ENCODE measurements around the gene PEAK3. TPM values are rescaled to one million over a fixed set of nuclear protein-coding genes. Genes with fewer than 3 reads are reported as not detected.

PEAK3 gene
- total RNA-seq, 2 donors from 2014 or later = 0.90 to 2.0 TPM

DNA sequence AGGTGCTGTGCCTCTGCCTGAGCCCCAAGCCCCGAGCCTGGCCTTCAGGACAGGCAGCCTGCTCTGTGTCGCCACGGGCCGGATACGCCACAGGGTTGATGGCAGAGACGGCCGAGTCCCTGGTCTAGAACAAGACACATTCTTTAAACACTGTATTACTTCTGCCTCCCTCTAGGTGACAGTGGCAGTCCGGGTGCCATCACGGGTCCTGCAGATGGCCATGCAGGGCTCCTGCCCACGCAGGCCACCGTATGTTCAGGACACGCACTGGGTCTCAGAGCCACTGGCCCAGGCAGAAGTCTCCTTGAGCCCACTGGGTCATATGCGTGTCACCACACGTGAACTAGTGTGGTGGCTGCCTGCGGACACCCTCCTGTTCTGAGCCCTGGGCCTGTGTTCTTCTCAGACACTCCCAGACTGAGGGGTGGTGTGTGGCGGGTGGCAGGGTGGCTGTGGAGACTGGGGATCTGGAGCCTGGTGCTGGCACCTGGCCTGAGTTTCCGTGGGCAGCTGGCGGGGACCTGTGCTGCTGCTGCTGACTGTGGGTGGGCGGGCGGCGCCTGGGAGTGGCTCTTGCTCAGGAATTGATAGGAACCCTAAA, 50.3 kb downstream of the PEAK3 start:
- intact Hi-C loops (cut with DNase I) = loop anchor here (5.0 to 10.0 kb wide), 2 partner anchors 69 to 77 kb away; partner anchors contain the start of genes AP3D1 (in 1 of the 2) and DOT1L (in 1 of the 2)

DNA sequence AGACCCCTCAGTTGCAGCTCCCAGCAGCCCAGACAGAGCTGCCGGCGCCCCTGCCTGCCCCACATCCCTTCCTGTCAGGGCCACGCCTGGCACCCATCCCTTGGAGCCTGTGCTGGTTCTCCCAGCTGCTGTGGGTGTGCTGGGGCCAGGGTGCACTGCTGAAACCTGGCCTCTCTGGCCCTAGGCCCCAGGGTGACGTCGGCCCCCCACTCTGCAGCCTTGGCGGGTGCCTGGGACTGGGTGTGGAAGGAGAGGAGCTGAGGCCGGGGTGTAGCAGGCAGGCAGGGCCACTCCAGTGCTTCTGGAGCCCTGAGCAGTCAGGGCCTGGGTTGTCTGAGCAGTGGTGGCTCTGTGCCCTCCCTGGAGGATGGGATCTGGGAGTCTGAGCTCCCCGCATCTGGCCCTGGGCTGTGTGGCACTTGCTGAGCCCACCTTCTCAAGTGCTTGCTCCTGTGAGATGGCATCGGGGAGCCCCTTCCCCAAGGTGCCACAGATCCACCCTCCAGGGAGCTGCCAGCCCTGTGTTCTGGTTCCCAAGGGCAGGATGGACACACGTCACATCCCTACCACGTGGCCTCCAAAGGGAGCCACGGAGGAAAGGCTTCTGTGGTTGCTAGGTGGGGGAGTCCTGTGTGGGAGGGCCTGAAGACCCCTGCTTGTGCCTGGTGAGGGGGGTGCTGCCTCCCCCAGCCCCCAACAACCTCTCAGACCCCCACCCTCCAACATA, 51.0 kb downstream of the PEAK3 start:
- intact Hi-C loops (cut with DNase I) = loop anchor here (5.0 to 10.0 kb wide), 2 partner anchors 69 to 76 kb away; partner anchors contain the start of genes AP3D1 (in 1 of the 2) and DOT1L (in 1 of the 2)
- no peak for DNase-seq (ENCODE audit: low spot score)

More for the DNA sequence above, 50.3 kb downstream of the PEAK3 start:
- no peak for DNase-seq (ENCODE audit: low spot score)

DNA sequence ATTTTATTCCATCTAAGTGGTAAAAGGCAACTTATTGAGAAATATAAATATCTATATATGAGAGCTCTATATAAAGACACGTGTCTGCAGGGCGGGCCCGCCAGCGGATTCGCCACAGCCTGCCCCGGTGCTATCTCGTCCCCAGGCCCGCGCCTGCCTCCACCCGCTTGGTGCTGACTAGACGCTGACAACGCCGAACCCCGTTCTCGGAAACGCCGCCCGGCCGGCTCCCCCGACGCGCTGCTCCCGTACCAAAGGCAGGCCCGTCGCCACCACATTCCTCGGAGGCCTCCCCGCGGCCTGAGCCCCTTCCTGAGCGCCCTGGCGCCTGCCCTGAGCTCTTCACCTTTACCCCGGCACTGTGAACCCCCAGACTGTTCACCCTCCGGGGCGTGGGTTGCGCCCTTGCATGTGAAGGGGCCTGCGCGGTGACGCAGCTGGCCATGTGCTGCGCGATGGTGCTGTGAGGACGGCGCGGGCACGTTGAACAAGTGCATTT, 51.9 kb downstream of the PEAK3 start:
- intact Hi-C loops (cut with DNase I) = loop anchor here (5.0 to 10.0 kb wide), 2 partner anchors 68 to 75 kb away; partner anchors contain the start of genes AP3D1 (in 1 of the 2) and DOT1L (in 1 of the 2)
- no peak for DNase-seq (ENCODE audit: low spot score)

DNA sequence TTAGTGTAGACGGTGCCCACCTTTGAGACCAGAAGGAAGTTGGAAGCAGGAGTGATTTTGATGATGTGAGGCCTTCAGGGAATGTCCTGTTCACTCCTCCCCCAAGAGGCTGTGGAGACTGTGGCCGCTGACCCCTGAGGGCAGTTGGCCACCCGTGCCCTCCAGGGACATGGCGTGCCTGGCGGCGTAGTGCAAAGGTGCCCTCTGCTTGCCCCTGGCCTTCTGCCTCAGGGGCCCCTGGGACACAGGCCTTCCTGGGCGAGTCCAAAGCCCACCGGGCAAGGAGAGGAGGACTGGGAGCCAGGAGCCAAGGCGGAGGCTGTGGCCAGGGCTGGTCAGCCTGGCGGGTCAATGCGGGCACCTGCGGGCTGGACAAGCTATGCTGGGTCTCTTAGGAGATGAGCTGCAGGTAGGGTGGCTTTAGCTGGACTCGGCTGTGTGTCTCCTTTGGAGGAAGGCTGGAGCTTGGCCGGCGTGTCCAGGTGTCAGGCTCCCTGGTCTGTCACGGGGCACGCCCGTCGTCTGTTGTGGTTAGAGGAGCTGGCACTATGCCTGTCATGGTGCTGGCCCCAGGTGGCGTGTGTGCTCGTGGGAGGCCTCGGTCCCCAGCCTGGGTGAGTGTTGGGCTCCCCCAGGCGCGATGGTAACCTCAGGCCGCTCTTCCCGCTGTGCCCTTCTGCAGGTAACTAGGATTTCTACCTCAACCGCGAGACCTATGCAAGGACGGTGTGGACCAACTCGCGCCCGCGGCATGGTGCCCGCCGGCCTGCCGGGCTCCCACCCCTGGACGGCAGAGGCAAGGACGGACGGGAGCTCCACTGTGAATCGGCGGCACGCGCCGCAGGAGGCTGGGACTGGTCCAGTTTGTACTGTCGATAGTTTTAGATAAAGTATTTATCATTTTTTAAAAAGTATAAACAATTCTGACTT, 52.6 kb downstream of the PEAK3 start:
- intact Hi-C loops (cut with DNase I) = loop anchor here (1.0 to 10.0 kb wide), 3 partner anchors 15 to 75 kb away; partner anchors contain the start of genes AP3D1 (in 1 of the 2) and DOT1L (in 1 of the 2)

DNA sequence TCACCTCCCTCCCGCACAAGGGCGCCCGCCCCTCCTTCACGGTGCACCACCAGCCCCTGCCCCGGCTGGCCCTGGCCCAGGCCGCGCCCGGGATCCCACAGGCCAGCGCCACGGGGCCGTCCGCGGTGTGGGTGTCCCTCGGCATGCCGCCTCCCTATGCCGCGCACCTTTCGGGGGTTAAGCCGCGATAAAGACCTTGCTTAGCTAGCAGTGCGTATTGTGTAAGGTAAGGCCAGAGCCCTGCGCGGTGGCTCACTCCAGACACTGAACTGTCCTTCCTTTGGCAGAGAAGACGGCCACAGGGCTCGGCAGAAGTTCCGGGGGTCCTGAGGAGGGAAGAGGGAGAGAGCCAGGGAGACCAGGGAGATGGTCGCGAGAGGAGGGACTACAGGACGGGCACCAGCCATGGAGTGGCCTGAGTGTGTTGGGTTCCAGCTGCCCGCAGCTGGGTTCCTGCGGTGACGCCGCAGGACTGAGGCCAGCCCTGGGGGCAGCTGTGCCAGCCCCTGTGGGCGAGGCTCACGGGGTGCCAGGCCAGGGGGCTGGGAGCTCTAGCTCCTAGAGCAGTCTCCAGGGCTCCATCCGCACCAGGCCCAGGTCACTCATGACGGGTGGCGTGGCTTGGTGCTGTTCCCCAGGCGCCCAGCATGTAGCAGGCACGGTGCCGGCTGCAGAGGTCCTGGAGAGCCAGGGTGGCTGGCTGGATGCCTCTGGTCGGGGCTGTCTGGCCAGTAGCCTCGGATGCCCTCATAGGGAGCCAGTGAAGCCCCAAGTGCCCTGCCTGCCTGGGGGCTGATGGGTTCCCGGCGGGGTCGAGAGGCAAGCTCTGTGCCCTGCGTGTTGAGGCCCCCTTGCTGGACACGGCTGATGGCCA, 53.6 kb downstream of the PEAK3 start:
- DNase-seq (ENCODE audit: low spot score) = no peak
- intact Hi-C loops (cut with DNase I) = loop anchor here in 1 of 2 donors (1.0 kb wide), 1 partner anchor 14 kb away; no protein-coding TSS in a partner anchor

More for the DNA sequence above, 52.6 kb downstream of the PEAK3 start:
- DNase-seq (ENCODE audit: low spot score) = no peak

DNA sequence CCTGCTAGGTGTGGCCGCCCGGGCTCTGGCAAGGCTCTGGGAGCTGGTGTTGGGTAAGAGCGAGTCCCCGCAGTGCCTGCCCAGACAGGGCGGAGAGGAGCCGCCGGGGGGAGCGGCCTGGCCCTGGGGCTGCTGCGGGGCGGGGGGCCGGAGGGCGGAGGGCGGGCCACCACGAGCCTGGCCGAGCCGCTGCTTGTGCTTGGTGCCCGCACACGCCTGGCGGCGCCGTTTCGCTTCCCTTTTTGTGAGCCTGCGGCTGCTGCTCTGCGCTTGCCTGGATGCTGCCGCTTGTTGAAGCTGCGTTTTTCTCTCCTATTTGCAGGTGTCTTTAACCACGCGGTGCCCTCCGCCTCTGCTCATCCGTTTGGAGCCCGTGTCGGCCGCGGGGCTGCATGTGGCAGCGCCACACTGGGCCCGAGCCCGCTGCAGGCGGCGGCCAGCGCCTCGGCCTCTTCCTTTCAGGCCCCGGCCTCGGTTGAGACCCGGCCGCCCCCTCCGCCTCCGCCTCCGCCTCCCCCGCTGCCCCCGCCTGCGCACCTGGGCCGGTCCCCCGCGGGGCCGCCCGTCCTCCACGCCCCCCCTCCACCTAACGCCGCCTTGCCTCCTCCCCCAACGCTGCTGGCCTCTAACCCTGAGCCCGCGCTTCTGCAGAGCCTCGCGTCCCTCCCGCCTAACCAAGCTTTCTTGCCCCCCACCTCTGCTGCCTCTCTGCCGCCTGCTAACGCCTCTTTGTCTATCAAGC, 54.4 kb downstream of the PEAK3 start:
- intact Hi-C loops (cut with DNase I) = no loop called here
- DNase-seq (ENCODE audit: low spot score) = no peak

DNA sequence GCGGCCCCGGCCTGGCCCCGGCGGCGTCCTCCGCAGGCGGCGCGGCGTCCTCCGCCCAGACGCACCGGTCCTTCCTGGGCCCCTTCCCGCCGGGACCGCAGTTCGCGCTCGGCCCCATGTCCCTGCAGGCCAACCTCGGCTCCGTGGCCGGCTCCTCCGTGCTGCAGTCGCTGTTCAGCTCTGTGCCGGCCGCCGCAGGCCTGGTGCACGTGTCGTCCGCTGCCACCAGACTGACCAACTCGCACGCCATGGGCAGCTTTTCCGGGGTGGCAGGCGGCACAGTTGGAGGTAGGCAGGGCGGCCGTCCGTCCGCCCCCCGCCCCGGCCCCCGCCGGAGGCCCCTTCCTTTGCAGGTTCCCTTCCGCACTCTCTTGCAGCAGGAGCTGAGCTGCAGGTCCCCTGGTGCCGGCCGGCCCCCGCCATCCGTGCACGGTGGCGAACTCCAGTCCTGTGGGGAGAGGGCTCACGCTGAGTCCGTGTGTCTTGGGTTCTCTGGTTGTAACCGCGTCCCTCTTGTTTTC, 55.1 kb downstream of the PEAK3 start:
- DNase-seq (ENCODE audit: low spot score) = no peak
- intact Hi-C loops (cut with DNase I) = no loop called here

DNA sequence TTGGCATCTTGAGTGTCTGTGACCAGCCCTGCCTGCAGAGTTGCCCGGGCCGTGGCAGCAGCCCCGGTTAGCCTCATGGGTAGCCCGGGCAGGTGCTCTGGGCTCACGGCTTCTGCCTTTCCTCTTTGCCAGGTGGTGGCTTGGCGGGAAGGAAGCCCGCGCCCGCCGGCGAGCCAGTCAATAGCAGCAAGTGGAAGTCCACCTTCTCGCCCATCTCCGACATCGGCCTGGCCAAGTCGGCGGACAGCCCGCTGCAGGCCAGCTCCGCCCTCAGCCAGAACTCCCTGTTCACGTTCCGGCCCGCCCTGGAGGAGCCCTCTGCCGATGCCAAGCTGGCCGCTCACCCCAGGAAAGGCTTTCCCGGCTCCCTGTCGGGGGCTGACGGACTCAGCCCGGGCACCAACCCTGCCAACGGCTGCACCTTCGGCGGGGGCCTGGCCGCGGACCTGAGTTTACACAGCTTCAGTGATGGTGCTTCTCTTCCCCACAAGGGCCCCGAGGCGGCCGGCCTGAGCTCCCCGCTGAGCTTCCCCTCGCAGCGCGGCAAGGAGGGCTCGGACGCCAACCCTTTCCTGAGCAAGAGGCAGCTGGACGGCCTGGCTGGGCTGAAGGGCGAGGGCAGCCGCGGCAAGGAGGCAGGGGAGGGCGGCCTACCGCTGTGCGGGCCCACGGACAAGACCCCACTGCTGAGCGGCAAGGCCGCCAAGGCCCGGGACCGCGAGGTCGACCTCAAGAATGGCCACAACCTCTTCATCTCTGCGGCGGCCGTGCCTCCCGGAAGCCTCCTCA, 55.7 kb downstream of the PEAK3 start:
- no peak for DNase-seq (ENCODE audit: low spot score)
- intact Hi-C loops (cut with DNase I) = no loop called here

DNA sequence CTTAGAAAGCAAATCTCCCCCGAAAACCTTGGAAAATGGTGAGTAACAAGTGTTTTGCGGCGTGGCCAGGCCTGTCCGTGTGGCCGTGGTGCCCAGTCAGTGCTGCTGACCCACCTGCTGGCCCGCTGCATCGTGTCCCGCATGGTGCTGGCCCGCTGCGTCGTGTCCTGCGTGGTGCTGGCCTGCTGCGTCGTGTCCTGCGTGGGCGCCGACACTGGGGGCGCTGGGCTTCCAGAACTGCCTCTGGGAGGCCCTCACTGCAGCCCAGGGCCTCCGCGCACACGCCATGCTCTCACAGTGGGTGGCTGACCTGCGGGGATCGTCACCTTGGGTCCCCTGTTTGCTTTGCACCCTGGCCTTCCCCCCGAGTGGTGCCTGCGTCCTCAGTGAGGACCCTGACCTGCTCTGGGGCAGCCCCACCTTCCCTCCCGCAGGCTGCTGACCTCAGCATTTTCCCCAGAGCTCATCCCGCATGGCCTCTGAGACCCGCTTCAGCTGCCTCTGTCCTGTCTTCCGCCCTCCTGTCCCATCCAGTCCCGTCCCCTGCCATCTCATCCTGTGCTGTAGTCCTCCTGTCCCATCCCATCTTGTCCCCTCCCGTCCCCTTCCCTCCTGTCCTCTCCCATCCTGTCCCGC, 56.4 kb downstream of the PEAK3 start:
- intact Hi-C loops (cut with DNase I) = no loop called here

DNA sequence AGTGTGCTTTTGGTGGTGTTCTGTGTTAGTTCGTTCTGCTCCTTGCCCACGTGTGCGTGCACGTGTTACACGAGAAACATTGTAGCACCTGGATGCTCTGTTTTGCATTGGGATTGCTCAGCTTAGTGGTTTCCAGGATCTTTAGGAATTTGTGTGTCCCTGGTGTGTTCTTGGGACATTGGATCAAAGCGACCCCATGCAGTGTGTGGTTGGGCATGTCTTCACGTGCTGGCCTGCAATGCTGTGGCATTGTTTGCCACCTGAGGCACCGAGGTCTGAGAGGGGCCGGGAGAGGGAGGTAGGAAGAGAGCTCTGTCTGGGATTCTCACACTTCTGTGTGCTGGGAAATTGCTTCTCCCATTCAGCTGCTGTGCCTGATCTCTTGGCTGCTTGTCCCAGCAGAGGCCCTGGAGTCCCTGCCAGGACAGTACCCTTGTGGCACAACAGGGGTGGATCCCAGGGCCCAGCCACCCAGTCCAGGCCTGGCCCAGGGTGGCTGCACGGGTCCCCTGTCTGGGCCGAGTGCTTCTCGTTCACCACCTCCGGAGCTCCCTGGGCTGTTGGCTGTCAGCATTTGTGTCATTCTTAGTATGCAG, 57.1 kb downstream of the PEAK3 start:
- no peak for DNase-seq (ENCODE audit: low spot score)
- intact Hi-C loops (cut with DNase I) = no loop called here

More for the DNA sequence above, 56.4 kb downstream of the PEAK3 start:
- DNase-seq (ENCODE audit: low spot score) = no peak

Small RNA genes lying within 50 kb of the gene (microRNA-seq; reads per million reads assigned to microRNA genes)
- gene MIR1227 (ENCODE audit: borderline microRNAs expressed in 2 of 2) = 1.6 reads per million in 2 donors
- gene MIR4321 (ENCODE audit: borderline microRNAs expressed in 2 of 2) = 0 reads per million in 2 donors

Other genes starting within 250 kb of the PEAK3 start
- gene MKNK2, start 230.9 kb downstream of the PEAK3 start, total RNA-seq = 100 to 1,000 TPM in 1 of 2 donors, 10 to 100 TPM in 1; 99.6 to 126 TPM
- gene MOB3A, start 185.8 kb downstream of the PEAK3 start, total RNA-seq = 10 to 100 TPM; 55.8 to 57.1 TPM
- 1 to 10 TPM in 1 of 2 donors, under 1 TPM in 1; 0.90 to 2.4 TPM for gene IZUMO4, start 185.3 kb downstream of the PEAK3 start, total RNA-seq
- 10 to 100 TPM; 73.9 to 93.3 TPM for gene AP3D1, start 130.6 kb downstream of the PEAK3 start, total RNA-seq
- 10 to 100 TPM; 14.7 to 23.3 TPM for gene DOT1L, start 118.2 kb downstream of the PEAK3 start, total RNA-seq
- gene PLEKHJ1, start 45.8 kb downstream of the PEAK3 start, total RNA-seq = 10 to 100 TPM; 24.3 to 27.6 TPM
- gene SF3A2, start 45.4 kb downstream of the PEAK3 start, total RNA-seq = 10 to 100 TPM; 35.0 to 36.6 TPM
- 1 to 10 TPM in 1 of 2 donors, under 1 TPM in 1; 0.46 to 1.1 TPM for gene AMH, start 32.9 kb downstream of the PEAK3 start, total RNA-seq
- not detected for gene JSRP1, start 25.8 kb downstream of the PEAK3 start, total RNA-seq
- gene LINGO3, start 26.0 kb upstream of the PEAK3 start, total RNA-seq = under 1 TPM in 1 of 2 donors, not detected in 1; 0.10 TPM
- gene LSM7, start 46.4 kb upstream of the PEAK3 start, total RNA-seq = 10 to 100 TPM; 46.2 to 50.5 TPM
- 10 to 100 TPM; 20.7 to 36.9 TPM for gene SPPL2B, start 46.5 kb upstream of the PEAK3 start, total RNA-seq
- gene TMPRSS9, start 78.1 kb upstream of the PEAK3 start, total RNA-seq = not detected
- 10 to 100 TPM; 32.8 to 37.2 TPM for gene TIMM13, start 145.4 kb upstream of the PEAK3 start, total RNA-seq
- 10 to 100 TPM; 14.4 to 17.9 TPM for gene LMNB2, start 174.8 kb upstream of the PEAK3 start, total RNA-seq
- 100 to 1,000 TPM; 120 to 160 TPM for gene GADD45B, start 194.0 kb upstream of the PEAK3 start, total RNA-seq